HG03066 (cell line): Measurements from ENCODE around the gene FMN1.

Source experiments
- ATAC-seq: cut with Tn5 transposase; IDR thresholded peaks from one replicate; pipeline ENCODE4 v1.9.1; 2021; ENCODE audit warnings: low read depth; ENCODE audit not compliant: unreplicated experiment

The FMN1 gene

GRCh38 chr15:32903591-32904290, 290.8 kb downstream of the FMN1 start:
- ATAC-seq, result no peak

DNA sequence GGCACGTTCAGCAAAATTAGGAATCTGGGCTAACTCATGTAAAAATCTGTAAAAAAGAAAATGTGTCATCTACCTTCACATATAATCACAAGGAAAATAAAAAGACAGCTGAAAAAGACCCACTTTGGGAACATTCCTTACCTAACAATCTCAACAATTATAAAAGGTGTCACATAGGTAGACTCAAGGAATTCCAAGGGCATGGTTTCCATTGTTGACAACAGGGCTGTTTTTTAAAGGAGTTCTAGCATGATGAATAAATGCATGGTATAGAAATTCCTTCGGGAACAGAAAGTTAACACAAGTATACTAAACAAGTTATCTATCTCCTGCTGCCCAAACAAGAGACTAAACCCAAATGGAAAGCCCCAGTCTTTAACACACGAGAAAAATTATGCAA, 292.5 kb downstream of the FMN1 start:
- ATAC-seq, result no peak

- no peak for ATAC-seq
Observed at GRCh38 chr15:32901192-32901591, 293.3 kb downstream of the FMN1 start.

DNA sequence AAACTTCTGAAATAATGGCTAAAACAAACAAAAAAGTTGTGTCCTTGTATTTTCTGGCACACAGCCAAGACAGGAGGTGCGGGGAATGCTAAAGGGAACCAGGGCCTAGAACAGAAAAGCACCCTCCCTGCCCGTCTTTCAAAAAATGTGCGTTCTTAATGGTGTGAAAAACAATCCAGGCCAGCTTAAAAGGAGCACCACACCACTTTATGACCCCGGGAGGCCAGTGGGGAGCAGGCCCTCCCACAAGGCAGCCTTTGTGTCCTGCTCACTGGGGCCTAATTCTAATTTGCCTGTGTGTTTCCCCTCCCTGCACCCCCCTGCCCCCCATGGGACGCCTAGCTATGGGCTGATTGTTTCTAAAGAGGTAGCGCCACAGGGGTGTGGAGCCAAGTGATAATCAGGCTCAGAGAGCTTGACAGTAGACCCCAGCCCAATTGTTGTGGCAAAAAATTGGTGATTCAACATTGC, 295.4 kb downstream of the FMN1 start:
- ATAC-seq, result no peak

- no peak for ATAC-seq
Observed at GRCh38 chr15:32898414-32898813, 296.1 kb downstream of the FMN1 start.

GRCh38 chr15:32893421-32893820, 301.1 kb downstream of the FMN1 start:
- ATAC-seq, result no peak

- ATAC-seq, result no peak
Observed at GRCh38 chr15:32889214-32889613, 305.3 kb downstream of the FMN1 start.

GRCh38 chr15:32888221-32888761, 306.2 kb downstream of the FMN1 start:
- no peak for ATAC-seq

DNA sequence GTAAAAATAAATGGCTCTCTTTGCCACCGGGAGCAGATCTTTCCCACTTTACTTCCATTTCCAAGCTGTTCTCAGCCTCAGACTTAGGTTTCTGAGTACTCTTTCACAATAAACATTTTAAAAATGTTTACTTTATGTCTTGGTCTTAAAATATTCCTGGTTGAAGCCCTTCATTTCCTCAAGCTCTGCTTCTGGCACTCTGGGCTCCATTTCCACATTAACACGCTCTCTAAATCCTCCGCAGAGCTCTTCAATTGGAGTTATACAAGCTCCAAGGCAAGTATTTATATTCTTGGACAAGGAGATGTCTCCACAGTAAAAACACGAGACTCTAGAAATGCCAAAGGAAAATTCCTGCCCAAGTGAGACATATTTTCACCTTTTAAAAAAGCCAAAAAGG, 307.4 kb downstream of the FMN1 start:
- ATAC-seq, result no peak

- ATAC-seq, result no peak
Observed at GRCh38 chr15:32886459-32886858, 308.1 kb downstream of the FMN1 start.

DNA sequence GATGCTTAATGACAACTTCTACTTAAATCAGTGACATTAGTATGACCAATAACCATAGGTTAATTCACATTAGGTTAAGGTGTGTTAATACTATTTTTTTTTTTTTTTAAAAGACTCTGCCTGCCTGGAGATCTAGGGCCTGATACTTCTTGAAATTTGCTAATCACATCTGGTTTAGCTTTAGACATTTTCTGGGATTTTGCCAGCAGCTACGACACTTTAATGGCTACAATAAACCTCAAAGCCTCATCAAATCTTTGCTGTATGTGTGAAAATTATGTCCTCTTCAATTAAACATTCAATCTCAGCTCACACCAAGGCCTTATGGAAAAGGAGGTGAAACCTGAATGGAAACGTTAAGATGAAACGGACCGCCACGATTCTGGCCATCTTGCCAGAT, 308.8 kb downstream of the FMN1 start:
- ATAC-seq, result no peak

GRCh38 chr15:32884146-32884545, 310.4 kb downstream of the FMN1 start:
- no peak for ATAC-seq

DNA sequence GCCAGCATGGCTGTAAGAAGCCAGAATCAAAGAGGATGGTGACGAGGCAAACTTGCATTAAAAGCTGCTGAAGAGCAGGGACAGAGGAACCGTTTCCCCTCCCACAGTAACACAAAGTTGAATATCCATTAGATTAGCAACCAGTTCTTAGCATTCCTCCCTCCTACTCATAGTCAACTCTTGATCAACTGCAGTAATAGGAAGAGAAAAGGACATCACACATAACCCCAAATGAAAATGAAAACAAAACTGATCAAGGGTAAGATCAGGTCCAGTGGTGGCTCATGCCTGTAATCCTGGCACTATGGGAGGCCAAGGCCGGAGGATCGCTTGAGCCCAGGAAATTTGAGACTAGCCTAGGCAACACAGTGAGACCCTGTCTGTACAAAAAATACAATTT, 311.6 kb downstream of the FMN1 start:
- ATAC-seq, result no peak

- no peak for ATAC-seq
Observed at GRCh38 chr15:32881528-32881927, 313.0 kb downstream of the FMN1 start.

DNA sequence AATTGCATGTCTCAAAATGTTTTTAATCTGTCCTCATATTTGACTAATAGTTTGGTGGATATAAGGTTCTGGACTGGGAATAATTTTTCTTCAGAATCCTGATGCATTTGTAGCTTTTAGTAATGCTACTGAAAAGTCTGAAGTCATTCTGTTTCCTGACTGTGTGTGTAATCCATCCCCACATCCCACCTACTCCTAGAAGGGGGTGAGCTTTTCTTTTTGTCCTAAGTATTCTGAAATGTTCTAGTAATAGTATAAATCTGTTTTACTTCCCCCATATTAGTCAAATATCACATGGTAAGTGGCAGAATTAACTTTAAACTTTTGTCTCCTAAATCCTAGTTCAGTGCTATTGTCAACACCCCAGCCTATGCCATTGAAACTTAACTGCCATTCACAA, 313.9 kb downstream of the FMN1 start:
- ATAC-seq, result no peak

GRCh38 chr15:32879980-32880379, 314.5 kb downstream of the FMN1 start:
- no peak for ATAC-seq

- ATAC-seq, result no peak
Observed at GRCh38 chr15:32878869-32879805, 315.4 kb downstream of the FMN1 start.

DNA sequence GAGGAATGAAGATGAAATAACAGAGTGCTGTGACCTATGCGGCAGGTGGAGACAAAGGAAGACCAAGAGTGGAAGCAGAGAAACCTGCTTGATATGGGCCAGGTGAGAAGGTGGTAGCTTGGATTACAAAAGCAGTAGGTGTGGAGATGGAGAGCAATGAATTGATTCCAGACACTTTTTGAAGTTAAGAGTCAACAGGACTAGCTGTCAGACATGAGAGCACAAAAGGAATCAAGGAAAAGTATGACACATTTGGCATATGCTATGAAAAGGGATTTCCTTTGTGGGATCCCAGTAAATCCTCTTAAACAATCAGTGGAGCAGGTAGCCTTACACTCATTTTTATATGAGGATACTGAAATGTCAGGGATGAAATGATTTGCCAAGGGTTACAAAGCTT, 316.2 kb downstream of the FMN1 start:
- no peak for ATAC-seq

- no peak for ATAC-seq
Observed at GRCh38 chr15:32877252-32878019, 317.1 kb downstream of the FMN1 start.

DNA sequence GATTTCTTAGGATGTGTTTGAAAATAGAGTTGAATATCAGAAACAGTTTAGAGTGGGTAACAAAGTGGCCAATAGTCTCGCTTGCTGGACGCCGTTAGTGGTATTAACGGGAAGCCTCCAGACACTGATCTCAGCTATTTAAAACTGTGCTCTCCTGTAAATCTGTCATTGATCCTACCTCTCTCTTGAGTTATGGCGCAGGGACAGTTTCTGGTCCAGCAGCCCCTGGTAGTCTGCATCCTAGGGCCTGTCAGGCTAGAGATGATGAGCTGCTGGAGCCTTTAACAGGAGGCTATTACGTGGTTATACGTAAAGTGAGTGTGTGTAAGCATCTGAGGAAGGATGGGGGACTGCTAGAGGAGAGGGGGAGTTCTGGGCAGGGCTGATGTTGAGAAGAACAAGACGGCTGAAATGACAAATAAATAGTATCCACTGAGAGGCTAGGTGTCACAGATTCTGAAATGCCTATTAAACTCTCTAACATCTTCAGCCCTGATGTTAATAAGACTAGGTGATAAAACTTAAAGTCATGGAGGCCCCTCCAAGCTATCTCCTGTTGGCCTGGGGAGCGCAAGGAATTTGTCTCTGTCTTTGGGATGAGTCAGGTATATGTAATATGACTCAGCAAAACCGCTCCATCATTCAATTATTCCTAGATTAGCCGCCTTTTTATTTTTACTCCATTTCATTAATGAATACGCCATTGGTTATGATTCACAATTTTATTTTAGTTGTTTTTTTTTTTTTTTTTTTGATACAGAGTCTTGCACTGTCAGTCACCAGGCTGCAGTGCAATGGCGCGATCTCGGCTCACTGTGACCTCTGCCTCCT, 321.0 kb downstream of the FMN1 start:
- ATAC-seq, result no peak
